Activated B cell treated with CpG ODN at 0.5 μM for 24 hours (primary cell): ENCODE results near the gene METTL9. TPM values are rescaled to one million over a fixed set of nuclear protein-coding genes. Genes with fewer than 3 reads are reported as not detected.
A peak's percentile ranks its signal among the peaks of the same experiment; 100 is the strongest.
"Not testable (repeated sequence)": the region's sequence is repeated elsewhere in the genome, so short reads cannot be mapped to it uniquely, and the experiment has no call there.

Experiments used
- ATAC-seq: fragments of 200-7000 bp; cut with Tn5 transposase; one replicate; pipeline ENCODE4 v1.10.0; 2021; ENCODE audit warnings: low read depth, mild to moderate bottlenecking, moderate library complexity
- CTCF ChIA-PET: fragments of 350-600 bp; sonication (Branson Sonifier 250); formaldehyde crosslinking; loops from one replicate; lab custom pipeline; 2021; ENCODE audit warnings: antibody characterized with exemption; lab: Charles Lee
- POLR2A ChIA-PET: fragments of 350-600 bp; sonication (Branson Sonifier 250); formaldehyde crosslinking; loops from one replicate; lab custom pipeline; 2021; ENCODE audit warnings: antibody characterized with exemption; lab: Charles Lee
- DNase-seq: peaks from one replicate; pipeline ENCODE4 v3.0.0; 2022
- H3K27ac Mint-ChIP-seq: one replicate; pipeline ENCODE4 v1.8.0; 2020; ENCODE audit warnings: mixed read lengths
- H3K27me3 Mint-ChIP-seq: one replicate; pipeline ENCODE4 v1.8.0; 2021; ENCODE audit warnings: mixed read lengths
- H3K36me3 Mint-ChIP-seq: one replicate; pipeline ENCODE4 v1.8.0; 2021; ENCODE audit warnings: low read depth, mixed read lengths
- H3K4me1 Mint-ChIP-seq: one replicate; pipeline ENCODE4 v1.8.0; 2021; ENCODE audit warnings: mixed read lengths
- H3K4me3 Mint-ChIP-seq: one replicate; pipeline ENCODE4 v1.8.0; 2020; ENCODE audit warnings: mild to moderate bottlenecking, mixed read lengths
- H3K9me3 Mint-ChIP-seq: one replicate; pipeline ENCODE4 v1.8.0; 2020; ENCODE audit warnings: mixed read lengths
- CTCF ChIP-seq: fragments of 200-600 bp; IDR thresholded peaks from one replicate; pipeline ENCODE4 v1.8.0; 2022; ENCODE audit warnings: antibody characterized with exemption, mild to moderate bottlenecking
- intact Hi-C: fragments of 100-400 bp; cut with micrococcal nuclease; formaldehyde crosslinking; loops from one replicate; pipeline ENCODE4 v1.15.1; 2024
- total RNA-seq: library from RNA; stranded (reverse); gene quantifications from 2 replicates; pipeline ENCODE4 v1.2.3, GENCODE V29; 2022

Gene METTL9
- total RNA-seq, 1 donor from 2014 or later = 53.3 TPM

DNA sequence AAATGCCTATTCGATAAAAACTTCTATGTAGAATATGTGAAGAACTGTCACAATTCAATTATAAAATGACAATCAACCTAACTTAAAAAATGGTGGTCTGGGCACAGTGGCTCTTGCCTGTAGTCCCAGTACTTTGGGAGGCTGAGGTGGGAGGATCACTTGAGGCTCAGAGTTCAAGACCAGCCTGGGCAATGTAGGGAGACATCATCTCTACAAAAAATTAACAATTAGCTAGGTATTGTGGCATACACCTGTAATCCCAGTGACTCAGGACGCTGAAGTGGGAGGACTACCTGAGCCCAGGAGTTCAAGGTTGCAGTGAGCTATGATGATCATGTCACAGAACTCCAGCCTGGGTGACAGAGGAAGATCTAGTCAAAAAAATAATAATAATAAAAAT, 18.6 kb upstream of the METTL9 start:
- ATAC-seq (no peak), DNase-seq (no peak)
- intact Hi-C loops = loop anchor here (5.0 kb wide), 1 partner anchor 221 kb away; no protein-coding TSS in a partner anchor
- TF ChIP-seq CTCF = no peak
- POLR2A ChIA-PET = no interaction called here
- Mint-ChIP-seq H3K4me1 (peaks cover 6% of the 10 kb centered on the region), H3K27me3 (peaks cover 8% of the 10 kb centered on the region), H3K27ac (no peak overlapping the region), H3K36me3 (no peaks in the 10 kb centered on the region), H3K9me3 (no peaks in the 10 kb centered on the region), H3K4me3 (no peak overlapping the region)
- CTCF ChIA-PET = interaction anchor here (0.9 kb wide), 1 partner anchor 58 kb away, joined by 4 read pairs; no protein-coding TSS in a partner anchor

DNA sequence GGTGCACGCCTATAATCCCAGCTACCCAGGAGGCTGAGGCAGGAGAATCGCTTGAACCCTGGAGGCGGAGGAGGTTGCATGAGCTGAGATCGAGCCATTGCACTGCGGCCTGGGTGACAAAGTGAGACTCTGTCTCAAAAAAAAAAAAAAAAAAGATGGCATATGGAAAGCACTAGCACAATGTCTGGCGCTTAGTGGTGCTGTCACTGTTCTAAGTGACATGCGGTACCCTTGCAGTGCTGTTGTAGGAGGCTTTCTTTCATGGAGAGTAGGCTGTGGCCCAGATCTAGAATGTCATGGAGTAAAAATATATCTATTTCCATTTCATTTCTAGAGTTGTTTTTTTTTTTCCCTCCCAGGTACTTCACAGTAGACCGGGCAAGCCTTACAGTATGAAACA, 14.6 kb upstream of the METTL9 start:
- no peak for ATAC-seq
- TF ChIP-seq CTCF = no peak
- ChIA-PET CTCF (interaction anchor here (0.7 to 4.4 kb wide), 9 partner anchors 8 to 604 kb away, joined by 3 to 43 read pairs (median 4); no protein-coding TSS in a partner anchor), POLR2A (interaction anchor here (0.6 kb wide), 1 partner anchor 56 kb away, joined by 5 read pairs; no protein-coding TSS in a partner anchor)
- Mint-ChIP-seq H3K36me3 (no peaks in the 10 kb centered on the region), H3K4me3 (no peak overlapping the region), H3K27ac (no peak overlapping the region), H3K27me3 (no peaks in the 10 kb centered on the region), H3K4me1 (peaks cover 12% of the 10 kb centered on the region), H3K9me3 (no peaks in the 10 kb centered on the region)
- no peak for DNase-seq
- intact Hi-C loops = loop anchor here (1.0 to 5.0 kb wide), 3 partner anchors 55 to 217 kb away; no protein-coding TSS in a partner anchor

DNA sequence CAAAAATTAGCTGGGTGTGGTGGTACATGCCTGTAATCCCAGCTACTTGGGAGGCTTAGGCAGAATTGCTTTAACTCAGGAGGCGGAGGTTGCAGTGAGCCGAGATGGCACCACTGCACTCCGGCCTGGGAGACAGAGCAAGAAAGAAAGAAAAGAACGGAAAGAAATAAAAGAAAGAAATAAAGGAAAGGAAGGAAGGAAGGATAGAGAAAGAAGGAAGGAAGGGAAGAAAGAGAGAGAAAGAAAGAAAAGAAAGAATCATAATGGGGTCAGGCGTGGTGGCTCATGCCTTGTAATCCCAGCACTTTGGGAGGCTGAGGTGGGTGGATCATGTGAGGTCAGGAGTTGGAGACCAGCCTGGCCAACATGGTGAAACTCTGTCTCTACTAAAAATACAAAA, 10.8 kb upstream of the METTL9 start:
- H3K27me3 Mint-ChIP-seq, H3K36me3 Mint-ChIP-seq, ATAC-seq, H3K9me3 Mint-ChIP-seq, intact Hi-C loops, H3K4me3 Mint-ChIP-seq, POLR2A ChIA-PET, DNase-seq: not testable (repeated sequence)
- CTCF ChIA-PET = interaction anchor here (1.4 kb wide), 1 partner anchor 120 kb away, joined by 3 read pairs; no protein-coding TSS in a partner anchor
- Mint-ChIP-seq H3K4me1 (peaks cover 20% of the 10 kb centered on the region), H3K27ac (peak overlapping the region; percentile 24)

GRCh38 chr16:21589551-21589950, 9.8 kb upstream of the METTL9 start:
- no peak overlapping the region for H3K4me3 Mint-ChIP-seq
- H3K36me3 Mint-ChIP-seq = no peaks in the 10 kb centered on the region
- no peak for TF ChIP-seq CTCF
- no peak overlapping the region for H3K27ac Mint-ChIP-seq
- ChIA-PET POLR2A (interaction anchor here (1.0 kb wide), 1 partner anchor 9 kb away, joined by 3 read pairs; no protein-coding TSS in a partner anchor), CTCF (interaction anchor here (2.2 kb wide), 1 partner anchor 120 kb away, joined by 6 read pairs; no protein-coding TSS in a partner anchor)
- H3K9me3 Mint-ChIP-seq = no peaks in the 10 kb centered on the region
- no peaks in the 10 kb centered on the region for H3K27me3 Mint-ChIP-seq
- peaks cover 14% of the 10 kb centered on the region for H3K4me1 Mint-ChIP-seq
- intact Hi-C loops = no loop called here
- no peak for ATAC-seq
- DNase-seq = no peak

DNA sequence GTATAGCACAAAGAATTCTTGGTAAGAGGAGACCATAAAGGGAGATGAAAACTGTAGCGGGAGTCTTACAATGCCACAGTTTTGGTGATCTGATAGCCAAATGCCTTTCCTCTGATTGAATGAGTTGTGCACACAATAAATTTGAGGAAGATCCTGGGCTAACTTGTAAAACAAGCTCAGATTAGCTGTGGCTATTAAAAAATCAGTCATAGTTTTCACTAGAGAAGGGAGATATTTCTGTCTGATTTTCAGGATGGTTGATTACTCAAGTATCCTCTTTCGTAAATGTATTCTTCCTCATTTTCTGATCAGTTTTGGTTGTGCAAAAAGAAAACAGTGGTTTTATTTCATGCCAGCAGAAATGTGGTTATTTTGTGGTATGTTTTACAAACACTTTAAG, 9.1 kb upstream of the METTL9 start:
- Mint-ChIP-seq H3K27me3 (no peaks in the 10 kb centered on the region), H3K27ac (peak overlapping the region; percentile 9), H3K36me3 (no peaks in the 10 kb centered on the region), H3K9me3 (no peaks in the 10 kb centered on the region), H3K4me3 (peak overlapping the region; percentile 19), H3K4me1 (peaks cover 14% of the 10 kb centered on the region)
- intact Hi-C loops = no loop called here
- no peak for TF ChIP-seq CTCF
- ATAC-seq = no peak
- ChIA-PET POLR2A (interaction anchor here (1.0 kb wide), 1 partner anchor 8 kb away, joined by 3 read pairs; no protein-coding TSS in a partner anchor), CTCF (interaction anchor here (2.2 kb wide), 1 partner anchor 119 kb away, joined by 6 read pairs; no protein-coding TSS in a partner anchor)
- DNase-seq = no peak
